GM12875 (cell line): ENCODE measurements around the gene SAMD8.

ENCODE experiments used
- H3K4me3 ChIP-seq: one replicate; pipeline ENCODE4 v1.5.1; 2011; ENCODE audit warnings: low read depth, low read length, control low read depth
- CTCF ChIP-seq: IDR thresholded peaks from 2 replicates; pipeline ENCODE4 v1.5.1; 2011; ENCODE audit warnings: low read depth, mild to moderate bottlenecking, control low read depth, inconsistent platforms, low read length, moderate library complexity, borderline replicate concordance; ENCODE audit not compliant: insufficient read depth

Gene SAMD8

GRCh38 chr10:75097666-75098285, 13.7 kb upstream of the SAMD8 start:
- H3K4me3 ChIP-seq = no peak overlapping the region
- TF ChIP-seq CTCF = peak; percentile 32; the same call in 1 of the 2 replicates

GRCh38 chr10:75098902-75099673, 12.4 kb upstream of the SAMD8 start:
- no peak for TF ChIP-seq CTCF
- H3K4me3 ChIP-seq = no peak overlapping the region

GRCh38 chr10:75099952-75100763, 11.3 kb upstream of the SAMD8 start:
- peak; percentile 99 for TF ChIP-seq CTCF
- H3K4me3 ChIP-seq = no peak overlapping the region

- no peak for TF ChIP-seq CTCF
- H3K4me3 ChIP-seq = no peak overlapping the region
Measured at GRCh38 chr10:75100764-75101291, 10.6 kb upstream of the SAMD8 start.

GRCh38 chr10:75101416-75102251, 9.8 kb upstream of the SAMD8 start:
- TF ChIP-seq CTCF = no peak
- H3K4me3 ChIP-seq = no peak overlapping the region
